HCT116 (cell line): ENCODE measurements around the gene M1AP. TPM values are rescaled to one million over a fixed set of nuclear protein-coding genes. Genes with fewer than 3 reads are reported as not detected.
"Not testable (repeated sequence)": the region's sequence is repeated elsewhere in the genome, so short reads cannot be mapped to it uniquely, and the experiment has no call there.

Experiments used
- ATAC-seq: fragments of 200-7000 bp; cut with Tn5 transposase; 2 replicates; pipeline ENCODE4 v1.9.1; 2020; ENCODE audit warnings: mild to moderate bottlenecking, moderate library complexity
- BruUV-seq: library from RNA; stranded (reverse); fragments of 400-500 nt; replicated peaks from 2 replicates; lab custom pipeline; 2021; lab: Mats Ljungman, UMichigan
- CTCF ChIA-PET: fragments of 300-600 bp; sonication (Branson Sonifier 250); formaldehyde crosslinking; loops from one replicate; lab custom pipeline; 2021; ENCODE audit warnings: antibody characterized with exemption; lab: Charles Lee
- POLR2A ChIA-PET: fragments of 300-600, 350-600 bp; sonication (Branson Sonifier 250); formaldehyde crosslinking; loops from one replicate; lab custom pipeline; 2021; ENCODE audit warnings: antibody characterized with exemption; lab: Charles Lee
- RAD21 ChIA-PET, 2 experiments: fragments of 300-600 bp; sonication (Branson Sonifier 250); formaldehyde crosslinking; loops; one replicate each; lab custom pipeline; 2023; ENCODE audit warnings: low total read pairs in 2 of 2; ENCODE audit not compliant: uncharacterized antibody in 2 of 2, unreplicated experiment in 2 of 2, low non-redundant PET in 1 of 2; lab: Charles Lee
- DNase-seq: peaks from one replicate; pipeline ENCODE4 v3.0.0-alpha.2; 2010; ENCODE audit warnings: low read depth, low spot score
- H2AFZ ChIP-seq: fragments of 200-600 bp; shearing (Covaris generic), sonication (generic); 2 replicates; pipeline ENCODE4 v1.6.1; 2017; ENCODE audit warnings: low read depth, mixed run types, mixed read lengths, antibody characterized with exemption, low read length; ENCODE audit not compliant: poor library complexity, severe bottlenecking
- H3K27ac ChIP-seq: 2 replicates; pipeline ENCODE4 v1.5.1; 2012; ENCODE audit warnings: low read depth, low read length
- H3K27me3 ChIP-seq: fragments of 200-600 bp; sonication (generic); 2 replicates; pipeline ENCODE4 v1.6.1; 2016; ENCODE audit warnings: mixed run types, low read length, mixed read lengths; ENCODE audit not compliant: insufficient read depth
- H3K36me3 ChIP-seq, 2 experiments: fragments of 200-500 bp in 1 of 2; fragments of 200-600 bp in 1 of 2; sonication (Bioruptor generic) in 1 of 2; sonication (generic) in 1 of 2; 2 replicates each; pipeline versions ENCODE4 v1.5.1 to v1.6.1; 2014 to 2016; ENCODE audit warnings: low read length in 2 of 2, inconsistent platforms in 1 of 2, mixed read lengths in 1 of 2, mixed run types in 1 of 2; ENCODE audit not compliant: insufficient read depth in 2 of 2, control insufficient read depth in 1 of 2
- H3K4me1 ChIP-seq, 2 experiments: fragments of 200-600 bp in 1 of 2; sonication (generic) in 1 of 2; 2 replicates each; pipeline versions ENCODE4 v1.5.1 to v1.6.1; 2012 to 2017; ENCODE audit warnings: low read length in 2 of 2, inconsistent platforms in 1 of 2, mild to moderate bottlenecking in 1 of 2, mixed read lengths in 1 of 2, mixed run types in 1 of 2, moderate library complexity in 1 of 2; ENCODE audit not compliant: insufficient read depth in 2 of 2, control insufficient read depth in 1 of 2
- H3K4me2 ChIP-seq: fragments of 200-600 bp; sonication (generic); 2 replicates; pipeline ENCODE4 v1.6.1; 2017; ENCODE audit warnings: mixed run types, low read length, mixed read lengths
- H3K4me3 ChIP-seq, 2 experiments: fragments of 200-600 bp in 1 of 2; sonication (generic) in 1 of 2; replicated peaks in 1 of 2; 2 replicates each; pipeline ENCODE4 v1.5.1; 2011 to 2016; ENCODE audit warnings: low read length in 2 of 2, control low read depth in 1 of 2, low read depth in 1 of 2, mild to moderate bottlenecking in 1 of 2, mixed read lengths in 1 of 2, mixed run types in 1 of 2
- H3K79me2 ChIP-seq: fragments of 200-600 bp; sonication (generic); 2 replicates; pipeline ENCODE4 v1.6.1; 2017; ENCODE audit warnings: mild to moderate bottlenecking, mixed run types, low read length, moderate library complexity, mixed read lengths; ENCODE audit not compliant: insufficient read depth
- H3K9ac ChIP-seq: fragments of 200-600 bp; sonication (generic); 2 replicates; pipeline ENCODE4 v1.6.1; 2016; ENCODE audit warnings: low read length, mixed read lengths
- H3K9me2 ChIP-seq: fragments of 200-600 bp; sonication (generic), shearing (Covaris generic); 2 replicates; pipeline ENCODE4 v1.6.1; 2017; ENCODE audit warnings: mixed run types, mild to moderate bottlenecking, moderate library complexity; ENCODE audit not compliant: insufficient read depth
- H3K9me3 ChIP-seq, 2 experiments: fragments of 200-500 bp in 1 of 2; fragments of 200-600 bp in 1 of 2; sonication (Bioruptor generic) in 1 of 2; sonication (generic) in 1 of 2; 2 replicates each; pipeline ENCODE4 v1.6.1; 2014 to 2017; ENCODE audit warnings: low read length in 2 of 2, mixed read lengths in 2 of 2, inconsistent platforms in 1 of 2, low read depth in 1 of 2, mild to moderate bottlenecking in 1 of 2, mixed run types in 1 of 2, moderate library complexity in 1 of 2; ENCODE audit not compliant: control insufficient read depth in 1 of 2, insufficient read depth in 1 of 2
- H4K20me1 ChIP-seq: fragments of 200-600 bp; sonication (generic), shearing (Covaris generic); 2 replicates; pipeline ENCODE4 v1.6.1; 2017; ENCODE audit warnings: mixed run types, mild to moderate bottlenecking, moderate library complexity; ENCODE audit not compliant: insufficient read depth
- CBX3 ChIP-seq: IDR thresholded peaks from 2 replicates; pipeline ENCODE4 v1.6.1; 2012; ENCODE audit warnings: low read depth
- CEBPB ChIP-seq: IDR thresholded peaks from 2 replicates; pipeline ENCODE4 v1.6.1; 2012; ENCODE audit warnings: low read depth
- EZH2 ChIP-seq: fragments of 200-600 bp; sonication (generic); IDR thresholded peaks from 2 replicates; pipeline ENCODE4 v1.6.1; 2017; ENCODE audit warnings: antibody characterized with exemption, mixed run types
- FOSL1 ChIP-seq: IDR thresholded peaks from 2 replicates; pipeline ENCODE4 v1.6.1; 2012; ENCODE audit warnings: low read depth
- JUND ChIP-seq: IDR thresholded peaks from 2 replicates; pipeline ENCODE4 v1.6.1; 2012
- POLR2A ChIP-seq: IDR thresholded peaks from 2 replicates; pipeline ENCODE4 v1.7.0; 2011; ENCODE audit warnings: borderline replicate concordance; ENCODE audit not compliant: insufficient read depth, insufficient read length; ENCODE audit errors: extremely low read depth
- POLR2AphosphoS5 ChIP-seq: IDR thresholded peaks from 2 replicates; pipeline ENCODE4 v1.6.1; 2011; ENCODE audit warnings: mild to moderate bottlenecking, low read depth, low read length, moderate library complexity
- SP1 ChIP-seq: IDR thresholded peaks from 2 replicates; pipeline ENCODE4 v1.6.1; 2012; ENCODE audit warnings: low read depth
- YY1 ChIP-seq: IDR thresholded peaks from 2 replicates; pipeline ENCODE4 v1.6.1; 2011; ENCODE audit warnings: low read length, low read depth, moderate library complexity, mild to moderate bottlenecking; ENCODE audit not compliant: insufficient replicate concordance; ENCODE audit errors: extremely low read depth
- ZNF274 ChIP-seq: fragments of 200-500 bp; sonication (Bioruptor generic); IDR thresholded peaks from 2 replicates; pipeline ENCODE4 v1.6.1; 2014; ENCODE audit warnings: mild to moderate bottlenecking, low read depth, low read length, inconsistent platforms
- intact Hi-C: fragments of 100-400 bp; cut with micrococcal nuclease; formaldehyde crosslinking; loops from 2 replicates; pipeline ENCODE4 v1.10.0; 2022
- total RNA-seq: library from RNA; stranded (reverse); gene quantifications from one replicate; pipeline ENCODE4 v1.2.1, GENCODE V29; 2021; ENCODE audit not compliant: unreplicated experiment
- TF ChIP-seq, protein P1 (sequence below), 3 experiments: fragments of 200-600 bp in 1 of 3; sonication (generic) in 1 of 3; IDR thresholded peaks in 2 of 3; conservative IDR thresholded peaks in 1 of 3; 2 replicates each; pipeline ENCODE4 v1.5.1; 2012 to 2017; ENCODE audit warnings: low read depth in 2 of 3, low read length in 2 of 3, antibody characterized with exemption in 1 of 3, borderline replicate concordance in 1 of 3, control low read depth in 1 of 3, mild to moderate bottlenecking in 1 of 3, mixed read lengths in 1 of 3, mixed run types in 1 of 3, moderate library complexity in 1 of 3; ENCODE audit not compliant: insufficient read depth in 1 of 3
- TF ChIP-seq, protein P2 (sequence below): IDR thresholded peaks from 2 replicates; pipeline ENCODE4 v1.6.1; 2012
- TF ChIP-seq, protein P3 (sequence below): IDR thresholded peaks from 2 replicates; pipeline ENCODE4 v1.6.1; 2011; ENCODE audit warnings: mild to moderate bottlenecking, low read length, moderate library complexity; ENCODE audit not compliant: insufficient replicate concordance; ENCODE audit errors: extremely low read depth

M1AP gene
- total RNA-seq, 1 experiment from 2014 or later: 28.2 TPM

GRCh38 chr2:74562126-74562775, 85.9 kb downstream of the M1AP start:
- intact Hi-C loops: no loop called here
- Histone ChIP-seq H3K4me3 (no peak overlapping the region), H4K20me1 (no peaks in the 10 kb centered on the region), H3K27ac (no peak overlapping the region), H3K4me1 (peaks cover 0 to 18% of the 10 kb centered on the region in 2 experiments; a peak in 1 of 4 replicates), H3K9ac (no peak overlapping the region), H3K27me3 (no peaks in the 10 kb centered on the region), H3K9me3 (no peaks in the 10 kb centered on the region), H3K9me2 (no peaks in the 10 kb centered on the region), H3K79me2 (no peaks in the 10 kb centered on the region), H3K36me3 (peaks cover 0 to 3% of the 10 kb centered on the region in 2 experiments; a peak in 3 of 4 replicates), H2AFZ (no peak overlapping the region), H3K4me2 (no peak overlapping the region)
- ChIA-PET POLR2A (no interaction called here), RAD21 (no interaction called here), CTCF (no interaction called here)
- no peak for DNase-seq
- ATAC-seq: no peak
- BruUV-seq: no TSS peak
- TF ChIP-seq, protein P1, sequence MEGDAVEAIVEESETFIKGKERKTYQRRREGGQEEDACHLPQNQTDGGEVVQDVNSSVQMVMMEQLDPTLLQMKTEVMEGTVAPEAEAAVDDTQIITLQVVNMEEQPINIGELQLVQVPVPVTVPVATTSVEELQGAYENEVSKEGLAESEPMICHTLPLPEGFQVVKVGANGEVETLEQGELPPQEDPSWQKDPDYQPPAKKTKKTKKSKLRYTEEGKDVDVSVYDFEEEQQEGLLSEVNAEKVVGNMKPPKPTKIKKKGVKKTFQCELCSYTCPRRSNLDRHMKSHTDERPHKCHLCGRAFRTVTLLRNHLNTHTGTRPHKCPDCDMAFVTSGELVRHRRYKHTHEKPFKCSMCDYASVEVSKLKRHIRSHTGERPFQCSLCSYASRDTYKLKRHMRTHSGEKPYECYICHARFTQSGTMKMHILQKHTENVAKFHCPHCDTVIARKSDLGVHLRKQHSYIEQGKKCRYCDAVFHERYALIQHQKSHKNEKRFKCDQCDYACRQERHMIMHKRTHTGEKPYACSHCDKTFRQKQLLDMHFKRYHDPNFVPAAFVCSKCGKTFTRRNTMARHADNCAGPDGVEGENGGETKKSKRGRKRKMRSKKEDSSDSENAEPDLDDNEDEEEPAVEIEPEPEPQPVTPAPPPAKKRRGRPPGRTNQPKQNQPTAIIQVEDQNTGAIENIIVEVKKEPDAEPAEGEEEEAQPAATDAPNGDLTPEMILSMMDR (IDR thresholded peaks at IDR 0.05 in 2 of 3, conservative IDR thresholded peaks at IDR 0.05 in 1 of 3; ENCODE audit: borderline replicate concordance in 1 of 3, insufficient read depth in 1 of 3, low read depth in 2 of 3, low read length in 2 of 3): no peak
- TF ChIP-seq ZNF274 (no peak), JUND (no peak), SP1 (no peak), YY1 (no peak), CBX3 (no peak), POLR2A (no peak), CEBPB (no peak), EZH2 (no peak), FOSL1 (no peak), POLR2AphosphoS5 (no peak)
- TF ChIP-seq, protein P2, sequence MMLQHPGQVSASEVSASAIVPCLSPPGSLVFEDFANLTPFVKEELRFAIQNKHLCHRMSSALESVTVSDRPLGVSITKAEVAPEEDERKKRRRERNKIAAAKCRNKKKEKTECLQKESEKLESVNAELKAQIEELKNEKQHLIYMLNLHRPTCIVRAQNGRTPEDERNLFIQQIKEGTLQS: no peak
- TF ChIP-seq, protein P3, sequence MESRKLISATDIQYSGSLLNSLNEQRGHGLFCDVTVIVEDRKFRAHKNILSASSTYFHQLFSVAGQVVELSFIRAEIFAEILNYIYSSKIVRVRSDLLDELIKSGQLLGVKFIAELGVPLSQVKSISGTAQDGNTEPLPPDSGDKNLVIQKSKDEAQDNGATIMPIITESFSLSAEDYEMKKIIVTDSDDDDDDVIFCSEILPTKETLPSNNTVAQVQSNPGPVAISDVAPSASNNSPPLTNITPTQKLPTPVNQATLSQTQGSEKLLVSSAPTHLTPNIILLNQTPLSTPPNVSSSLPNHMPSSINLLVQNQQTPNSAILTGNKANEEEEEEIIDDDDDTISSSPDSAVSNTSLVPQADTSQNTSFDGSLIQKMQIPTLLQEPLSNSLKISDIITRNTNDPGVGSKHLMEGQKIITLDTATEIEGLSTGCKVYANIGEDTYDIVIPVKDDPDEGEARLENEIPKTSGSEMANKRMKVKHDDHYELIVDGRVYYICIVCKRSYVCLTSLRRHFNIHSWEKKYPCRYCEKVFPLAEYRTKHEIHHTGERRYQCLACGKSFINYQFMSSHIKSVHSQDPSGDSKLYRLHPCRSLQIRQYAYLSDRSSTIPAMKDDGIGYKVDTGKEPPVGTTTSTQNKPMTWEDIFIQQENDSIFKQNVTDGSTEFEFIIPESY: no peak

DNA sequence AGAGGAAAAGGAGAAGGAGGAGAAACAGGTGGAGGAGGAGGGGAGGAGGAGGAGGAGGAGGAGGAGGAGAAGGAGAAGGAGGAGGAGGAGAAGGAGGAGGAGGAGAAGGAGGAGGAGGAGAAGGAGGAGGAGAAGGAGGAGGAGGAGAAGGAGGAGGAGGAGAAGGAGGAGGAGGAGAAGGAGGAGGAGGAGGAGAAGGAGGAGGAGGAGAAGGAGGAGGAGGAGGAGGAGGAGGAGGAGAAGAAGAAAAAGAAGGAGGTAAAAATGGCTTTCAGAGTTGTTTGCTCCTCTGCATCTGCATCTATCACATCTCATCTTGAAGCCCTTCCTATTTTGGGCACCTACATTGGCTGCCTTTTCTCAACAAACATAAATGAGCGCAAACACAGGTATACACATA, 87.1 kb downstream of the M1AP start:
- H3K9ac ChIP-seq, RAD21 ChIA-PET, H3K4me2 ChIP-seq, DNase-seq, H3K9me3 ChIP-seq, H3K9me2 ChIP-seq, intact Hi-C loops, H3K4me3 ChIP-seq, POLR2A ChIA-PET, H3K79me2 ChIP-seq, H3K27me3 ChIP-seq, H4K20me1 ChIP-seq, H3K36me3 ChIP-seq, H3K27ac ChIP-seq, CTCF ChIA-PET, H2AFZ ChIP-seq, ATAC-seq, BruUV-seq: not testable (repeated sequence)
- H3K4me1 ChIP-seq: peaks cover 0 to 19% of the 10 kb centered on the region in 2 experiments; a peak in 1 of 4 replicates
